Measurements from ENCODE around the gene ELMO2. TPM values are rescaled to one million over a fixed set of nuclear protein-coding genes. Genes with fewer than 3 reads are reported as not detected.

The ELMO2 gene
- total RNA-seq, 1 donor from 2014 or later, result 77.5 TPM

DNA sequence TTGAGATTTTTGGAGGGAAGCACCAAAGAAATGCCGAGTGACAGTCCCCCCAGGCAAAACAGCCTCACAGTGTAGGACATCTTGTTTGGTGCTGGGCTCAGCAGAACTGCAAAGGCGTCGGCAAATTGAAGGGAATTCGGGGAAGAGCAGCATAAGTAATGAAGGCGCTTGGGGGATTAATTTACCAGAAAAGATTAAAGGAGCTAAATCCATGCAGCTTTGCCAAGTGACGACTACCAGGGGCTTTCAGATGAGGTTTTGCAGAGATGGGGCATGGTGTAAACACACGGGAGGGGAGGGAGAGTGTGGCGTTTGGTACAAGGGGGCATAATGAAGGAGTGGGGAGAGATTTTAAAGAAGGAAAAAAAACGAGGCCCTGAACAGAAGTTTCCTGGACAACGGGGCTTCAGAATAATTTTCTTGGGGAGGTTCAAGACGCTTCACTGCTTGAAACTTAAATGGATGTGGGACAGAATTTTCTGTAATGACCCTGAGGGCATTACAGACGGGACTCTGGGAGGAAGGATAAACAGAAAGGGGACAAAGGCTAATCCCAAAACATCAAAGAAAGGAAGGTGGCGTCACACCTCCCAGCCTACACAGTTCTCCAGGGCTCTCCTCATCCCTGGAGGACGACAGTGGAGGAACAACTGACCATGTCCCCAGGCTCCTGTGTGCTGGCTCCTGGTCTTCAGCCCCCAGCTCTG lies 52.8 kb downstream of the ELMO2 start:
- H3K4me3 ChIP-seq, result no peak overlapping the region
- H3K27ac ChIP-seq, result no peak overlapping the region
- intact Hi-C loops (cut with DNase I), result no loop called here
- TF ChIP-seq CTCF (IDR thresholded peaks at IDR 0.05), result no peak
- H3K9me3 ChIP-seq, result no peaks in the 10 kb centered on the region
- H3K4me1 ChIP-seq, result peaks cover 0 to 10% of the 10 kb centered on the region in 2 donors
- H3K36me3 ChIP-seq, result peaks cover 11 to 27% of the 10 kb centered on the region in 2 donors
- H3K27me3 ChIP-seq, result no peaks in the 10 kb centered on the region
- DNase-seq (ENCODE audit: low spot score in 2 of 2), result no peak

GRCh38 chr20:46352370-46352938 lies 54.0 kb downstream of the ELMO2 start:
- intact Hi-C loops (cut with DNase I), result no loop called here
- Histone ChIP-seq H3K9me3 (no peaks in the 10 kb centered on the region), H3K4me3 (no peak overlapping the region), H3K27me3 (no peaks in the 10 kb centered on the region), H3K27ac (no peak overlapping the region), H3K36me3 (peaks cover 11 to 23% of the 10 kb centered on the region in 2 donors), H3K4me1 (peaks cover 0 to 10% of the 10 kb centered on the region in 2 donors)
- TF ChIP-seq CTCF (IDR thresholded peaks at IDR 0.05), result no peak
- DNase-seq (ENCODE audit: low spot score in 2 of 2), result no peak

DNA sequence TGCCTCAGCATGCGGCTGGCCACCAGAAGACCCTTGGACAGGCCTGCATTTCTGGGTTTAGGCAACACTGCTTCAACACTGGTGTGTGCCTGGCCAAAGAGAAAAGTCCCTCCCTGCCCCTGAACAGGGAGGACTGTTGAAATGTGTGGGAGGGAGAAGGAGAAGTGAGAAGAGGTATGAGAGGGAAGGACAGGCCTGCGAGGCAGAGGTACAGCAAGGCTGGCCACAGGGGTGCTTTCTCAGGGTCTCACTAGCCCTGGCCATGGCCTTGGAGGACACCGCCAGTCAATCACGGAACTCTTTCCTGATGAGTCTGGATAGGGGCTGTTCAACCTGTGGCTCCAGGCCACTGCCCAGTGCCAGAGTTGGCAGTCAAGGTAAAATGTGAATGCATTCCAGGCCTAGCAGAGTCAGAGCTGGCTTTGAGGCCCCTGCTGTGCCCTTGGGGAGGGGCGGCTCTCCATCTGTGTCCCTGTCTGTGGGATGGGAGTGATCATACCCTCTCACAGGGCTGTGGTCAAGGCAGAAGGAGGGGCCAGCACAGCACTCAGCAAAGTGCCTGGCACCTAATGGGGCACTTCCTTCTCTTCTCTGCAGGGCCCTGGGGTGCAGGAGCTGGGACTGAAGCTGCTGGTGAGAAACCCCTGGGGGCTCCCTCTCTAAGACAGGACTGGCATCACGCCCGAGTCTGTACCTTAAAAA lies 54.9 kb downstream of the ELMO2 start:
- no peak for TF ChIP-seq CTCF (IDR thresholded peaks at IDR 0.05)
- no peak for DNase-seq (ENCODE audit: low spot score in 2 of 2)
- H3K27me3 ChIP-seq, result no peaks in the 10 kb centered on the region
- no peak overlapping the region for H3K27ac ChIP-seq
- intact Hi-C loops (cut with DNase I), result no loop called here
- H3K4me3 ChIP-seq, result no peak overlapping the region
- peaks cover 0 to 5% of the 10 kb centered on the region in 2 donors for H3K4me1 ChIP-seq
- H3K36me3 ChIP-seq, result peaks cover 11 to 26% of the 10 kb centered on the region in 2 donors
- no peaks in the 10 kb centered on the region for H3K9me3 ChIP-seq

DNA sequence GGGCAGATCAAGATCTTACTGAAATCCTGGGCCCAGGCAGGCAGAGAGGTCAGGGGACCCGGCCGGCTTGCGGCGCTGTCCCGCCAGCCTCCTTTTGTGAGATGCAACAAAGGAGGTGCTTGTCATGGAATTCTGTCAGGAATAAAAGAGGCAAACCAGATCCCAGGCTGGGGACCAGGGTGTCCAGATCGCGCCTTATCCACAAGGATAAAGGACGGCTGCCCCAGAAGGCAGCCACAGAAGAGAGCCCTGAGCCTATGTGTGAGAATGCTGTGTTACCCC lies 55.5 kb downstream of the ELMO2 start:
- H3K4me3 ChIP-seq, result no peak overlapping the region
- no peaks in the 10 kb centered on the region for H3K9me3 ChIP-seq
- H3K4me1 ChIP-seq, result no peaks in the 10 kb centered on the region
- H3K27ac ChIP-seq, result no peak overlapping the region
- no peaks in the 10 kb centered on the region for H3K27me3 ChIP-seq
- TF ChIP-seq CTCF (IDR thresholded peaks at IDR 0.05), result no peak
- peaks cover 11 to 26% of the 10 kb centered on the region in 2 donors for H3K36me3 ChIP-seq
- intact Hi-C loops (cut with DNase I), result no loop called here
- DNase-seq (ENCODE audit: low spot score in 2 of 2), result no peak

GRCh38 chr20:46350201-46350985 lies 56.0 kb downstream of the ELMO2 start:
- TF ChIP-seq CTCF (IDR thresholded peaks at IDR 0.05), result no peak
- Histone ChIP-seq H3K9me3 (no peaks in the 10 kb centered on the region), H3K36me3 (peaks cover 11 to 26% of the 10 kb centered on the region in 2 donors), H3K27ac (no peak overlapping the region), H3K4me3 (no peak overlapping the region), H3K4me1 (no peaks in the 10 kb centered on the region), H3K27me3 (no peaks in the 10 kb centered on the region)
- no peak for DNase-seq (ENCODE audit: low spot score in 2 of 2)
- intact Hi-C loops (cut with DNase I), result no loop called here
